ENCODE measurements around the gene RTL3.

Gene RTL3

GRCh38 chrX:78658845-78659744, at the start of gene RTL3:
TSS of gene RTL3 (minus strand) at chrX:78659328. CDS start at chrX:78658420, 908 bp downstream.
- Histone ChIP-seq H3K36me3 (replicated peaks; ENCODE audit: low read depth, low read length) (no peaks in the 10 kb centered on the region), H4K20me1 (ENCODE audit: insufficient read depth, low read length) (no peaks in the 10 kb centered on the region), H3K79me2 (ENCODE audit: low read length) (no peaks in the 10 kb centered on the region), H3K27me3 (ENCODE audit: low read depth, low read length) (no peaks in the 10 kb centered on the region), H3K9ac (ENCODE audit: low read length) (no peak within 1 kb of the TSS), H3K27ac (ENCODE audit: low read length) (no peak within 1 kb of the TSS), H3K9me3 (ENCODE audit: insufficient read depth, low read length) (no peaks in the 10 kb centered on the region), H2AFZ (ENCODE audit: low read depth, low read length) (no peak within 1 kb of the TSS), H3K4me2 (ENCODE audit: low read length) (no peak within 1 kb of the TSS), H3K4me1 (ENCODE audit: low read length) (no peaks in the 10 kb centered on the region), H3K4me3 (ENCODE audit: low read length) (no peak within 1 kb of the TSS)
- TF ChIP-seq EZH2phosphoT487 (IDR thresholded peaks at IDR 0.05; ENCODE audit: low read depth) (no peak), CTCF (IDR thresholded peaks at IDR 0.05; ENCODE audit: low read depth, low read length) (no peak)

GRCh38 chrX:78708816-78709215, 49.7 kb upstream of the RTL3 start:
- Histone ChIP-seq H3K27me3 (ENCODE audit: low read depth, low read length) (no peaks in the 10 kb centered on the region), H3K4me2 (ENCODE audit: low read length) (no peak overlapping the region), H3K4me1 (ENCODE audit: low read length) (peaks cover 16% of the 10 kb centered on the region), H3K4me3 (ENCODE audit: low read length) (no peak overlapping the region), H3K9ac (ENCODE audit: low read length) (no peak overlapping the region), H3K9me3 (ENCODE audit: insufficient read depth, low read length) (no peaks in the 10 kb centered on the region), H4K20me1 (ENCODE audit: insufficient read depth, low read length) (no peaks in the 10 kb centered on the region), H3K36me3 (replicated peaks; ENCODE audit: low read depth, low read length) (no peaks in the 10 kb centered on the region), H3K79me2 (ENCODE audit: low read length) (no peaks in the 10 kb centered on the region), H3K27ac (ENCODE audit: low read length) (no peak overlapping the region), H2AFZ (ENCODE audit: low read depth, low read length) (no peak overlapping the region)
- no peak for TF ChIP-seq CTCF (IDR thresholded peaks at IDR 0.05; ENCODE audit: low read depth, low read length)
- no peak for TF ChIP-seq EZH2phosphoT487 (IDR thresholded peaks at IDR 0.05; ENCODE audit: low read depth)

GRCh38 chrX:78708262-78708661, 49.1 kb upstream of the RTL3 start:
- Histone ChIP-seq H3K36me3 (replicated peaks; ENCODE audit: low read depth, low read length) (no peaks in the 10 kb centered on the region), H3K4me3 (ENCODE audit: low read length) (no peak overlapping the region), H3K27me3 (ENCODE audit: low read depth, low read length) (no peaks in the 10 kb centered on the region), H3K9ac (ENCODE audit: low read length) (no peak overlapping the region), H4K20me1 (ENCODE audit: insufficient read depth, low read length) (no peaks in the 10 kb centered on the region), H2AFZ (ENCODE audit: low read depth, low read length) (no peak overlapping the region), H3K4me1 (ENCODE audit: low read length) (peaks cover 16% of the 10 kb centered on the region), H3K9me3 (ENCODE audit: insufficient read depth, low read length) (no peaks in the 10 kb centered on the region), H3K27ac (ENCODE audit: low read length) (no peak overlapping the region), H3K4me2 (ENCODE audit: low read length) (no peak overlapping the region), H3K79me2 (ENCODE audit: low read length) (no peaks in the 10 kb centered on the region)
- TF ChIP-seq EZH2phosphoT487 (IDR thresholded peaks at IDR 0.05; ENCODE audit: low read depth) (no peak), CTCF (IDR thresholded peaks at IDR 0.05; ENCODE audit: low read depth, low read length) (peak; percentile 55)

GRCh38 chrX:78706071-78706470, 46.9 kb upstream of the RTL3 start:
- Histone ChIP-seq H3K4me3 (ENCODE audit: low read length) (no peak overlapping the region), H3K9me3 (ENCODE audit: insufficient read depth, low read length) (no peaks in the 10 kb centered on the region), H3K27me3 (ENCODE audit: low read depth, low read length) (no peaks in the 10 kb centered on the region), H3K4me2 (ENCODE audit: low read length) (no peak overlapping the region), H3K79me2 (ENCODE audit: low read length) (no peaks in the 10 kb centered on the region), H3K36me3 (replicated peaks; ENCODE audit: low read depth, low read length) (no peaks in the 10 kb centered on the region), H4K20me1 (ENCODE audit: insufficient read depth, low read length) (no peaks in the 10 kb centered on the region), H3K4me1 (ENCODE audit: low read length) (peaks cover 16% of the 10 kb centered on the region), H3K9ac (ENCODE audit: low read length) (no peak overlapping the region), H3K27ac (ENCODE audit: low read length) (no peak overlapping the region), H2AFZ (ENCODE audit: low read depth, low read length) (no peak overlapping the region)
- TF ChIP-seq EZH2phosphoT487 (IDR thresholded peaks at IDR 0.05; ENCODE audit: low read depth) (no peak), CTCF (IDR thresholded peaks at IDR 0.05; ENCODE audit: low read depth, low read length) (no peak)
